ENCODE data around the gene RRAS2. TPM values are rescaled to one million over a fixed set of nuclear protein-coding genes. Genes with fewer than 3 reads are reported as not detected.

The RRAS2 gene
- total RNA-seq, 4 donors from 2014 or later, result 24.1 to 28.5 (median 25.5) TPM

DNA sequence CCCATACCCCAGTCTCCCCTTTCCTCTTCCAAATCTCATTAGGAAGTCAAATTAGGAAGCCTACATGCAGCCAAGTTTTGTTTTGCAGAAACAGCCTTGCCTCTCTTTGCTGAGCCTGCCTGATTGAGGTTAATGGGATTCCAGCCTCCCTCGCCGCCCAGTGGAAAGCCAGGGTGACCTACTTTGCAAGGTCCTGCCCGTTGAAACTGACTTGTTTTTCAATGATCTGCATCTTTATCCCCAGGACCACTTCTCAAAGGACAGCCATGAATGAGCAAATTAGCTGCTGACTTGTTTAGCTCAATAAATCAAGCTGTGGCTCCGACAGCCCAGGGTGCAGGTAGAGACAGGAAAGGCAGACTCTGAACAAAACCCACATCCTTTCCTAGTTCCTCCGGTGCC, 110.4 kb downstream of the RRAS2 start:
- 27% methylated on average over 5 of the region's 5 CpGs for WGBS
- no peak for TF ChIP-seq POLR2AphosphoS5 (IDR thresholded peaks at IDR 0.05)
- TF ChIP-seq POLR2A (IDR thresholded peaks at IDR 0.05), result no peak
- TF ChIP-seq, protein P1, sequence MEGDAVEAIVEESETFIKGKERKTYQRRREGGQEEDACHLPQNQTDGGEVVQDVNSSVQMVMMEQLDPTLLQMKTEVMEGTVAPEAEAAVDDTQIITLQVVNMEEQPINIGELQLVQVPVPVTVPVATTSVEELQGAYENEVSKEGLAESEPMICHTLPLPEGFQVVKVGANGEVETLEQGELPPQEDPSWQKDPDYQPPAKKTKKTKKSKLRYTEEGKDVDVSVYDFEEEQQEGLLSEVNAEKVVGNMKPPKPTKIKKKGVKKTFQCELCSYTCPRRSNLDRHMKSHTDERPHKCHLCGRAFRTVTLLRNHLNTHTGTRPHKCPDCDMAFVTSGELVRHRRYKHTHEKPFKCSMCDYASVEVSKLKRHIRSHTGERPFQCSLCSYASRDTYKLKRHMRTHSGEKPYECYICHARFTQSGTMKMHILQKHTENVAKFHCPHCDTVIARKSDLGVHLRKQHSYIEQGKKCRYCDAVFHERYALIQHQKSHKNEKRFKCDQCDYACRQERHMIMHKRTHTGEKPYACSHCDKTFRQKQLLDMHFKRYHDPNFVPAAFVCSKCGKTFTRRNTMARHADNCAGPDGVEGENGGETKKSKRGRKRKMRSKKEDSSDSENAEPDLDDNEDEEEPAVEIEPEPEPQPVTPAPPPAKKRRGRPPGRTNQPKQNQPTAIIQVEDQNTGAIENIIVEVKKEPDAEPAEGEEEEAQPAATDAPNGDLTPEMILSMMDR (IDR thresholded peaks at IDR 0.05), result no peak
- TF ChIP-seq EP300 (IDR thresholded peaks at IDR 0.05), result no peak
- Histone ChIP-seq H3K9me3 (no peaks in the 10 kb centered on the region), H3K27ac (no peak overlapping the region), H3K4me1 (peaks cover 8% of the 10 kb centered on the region), H3K36me3 (no peaks in the 10 kb centered on the region), H3K4me3 (no peak overlapping the region), H3K27me3 (no peaks in the 10 kb centered on the region)
- no peak for DNase-seq (ENCODE audit: low spot score in 2 of 2)

GRCh38 chr11:14245444-14245843, 113.5 kb downstream of the RRAS2 start:
- Histone ChIP-seq H3K27ac (no peak overlapping the region), H3K4me1 (peaks cover 8% of the 10 kb centered on the region), H3K9me3 (no peaks in the 10 kb centered on the region), H3K36me3 (no peaks in the 10 kb centered on the region), H3K4me3 (no peak overlapping the region), H3K27me3 (no peaks in the 10 kb centered on the region)
- 86% methylated on average over 1 of the region's 2 CpGs for WGBS
- no peak for DNase-seq (ENCODE audit: low spot score in 2 of 2)
- TF ChIP-seq EP300 (IDR thresholded peaks at IDR 0.05), result no peak
- TF ChIP-seq, protein P1 (IDR thresholded peaks at IDR 0.05), result no peak
- TF ChIP-seq POLR2AphosphoS5 (IDR thresholded peaks at IDR 0.05), result no peak
- no peak for TF ChIP-seq POLR2A (IDR thresholded peaks at IDR 0.05)

DNA sequence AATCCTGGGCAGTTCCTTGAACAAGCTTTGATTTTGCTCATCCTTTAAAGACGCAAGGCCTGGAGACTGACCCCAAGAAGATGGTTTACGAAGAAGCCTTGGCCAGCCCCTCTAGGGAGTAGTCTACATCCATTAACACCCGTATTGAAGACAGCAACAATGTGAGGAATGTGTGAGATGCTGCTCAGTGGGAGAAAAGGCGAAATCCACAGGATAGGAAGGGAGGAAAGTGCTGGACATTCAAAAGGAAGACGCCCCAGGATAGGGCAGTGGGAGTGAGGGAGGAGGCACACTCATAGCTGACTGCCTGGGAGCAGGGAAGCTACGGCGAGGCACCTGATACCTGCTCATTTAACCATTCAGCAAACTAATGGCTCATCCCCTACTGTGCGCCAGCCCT, 114.1 kb downstream of the RRAS2 start:
- Histone ChIP-seq H3K27me3 (no peaks in the 10 kb centered on the region), H3K27ac (no peak overlapping the region), H3K4me1 (peaks cover 8% of the 10 kb centered on the region), H3K4me3 (no peak overlapping the region), H3K9me3 (no peaks in the 10 kb centered on the region), H3K36me3 (no peaks in the 10 kb centered on the region)
- TF ChIP-seq POLR2AphosphoS5 (IDR thresholded peaks at IDR 0.05) (no peak), EP300 (IDR thresholded peaks at IDR 0.05) (no peak), POLR2A (IDR thresholded peaks at IDR 0.05) (no peak)
- TF ChIP-seq, protein P1 (IDR thresholded peaks at IDR 0.05), result no peak
- 91% methylated on average over 8 of the region's 8 CpGs for WGBS
- peak in 1 of 2 donors; percentile 56 for DNase-seq (ENCODE audit: low spot score in 2 of 2)

- no peaks in the 10 kb centered on the region for H3K4me1 ChIP-seq
- H3K36me3 ChIP-seq, result no peaks in the 10 kb centered on the region
- H3K27ac ChIP-seq, result no peak overlapping the region
- no peak for DNase-seq (ENCODE audit: low spot score in 2 of 2)
- WGBS, result 91% methylated on average over 4 of the region's 4 CpGs
- no peaks in the 10 kb centered on the region for H3K27me3 ChIP-seq
- no peak overlapping the region for H3K4me3 ChIP-seq
- no peaks in the 10 kb centered on the region for H3K9me3 ChIP-seq
- TF ChIP-seq EP300 (IDR thresholded peaks at IDR 0.05) (no peak), POLR2AphosphoS5 (IDR thresholded peaks at IDR 0.05) (no peak), POLR2A (IDR thresholded peaks at IDR 0.05) (no peak)
- TF ChIP-seq, protein P1 (IDR thresholded peaks at IDR 0.05), result no peak
These were observed 116.2 kb downstream of the RRAS2 start for GRCh38 chr11:14242733-14243132.

GRCh38 chr11:14242187-14242586, 116.8 kb downstream of the RRAS2 start:
- Histone ChIP-seq H3K27ac (no peak overlapping the region), H3K36me3 (no peaks in the 10 kb centered on the region), H3K9me3 (no peaks in the 10 kb centered on the region), H3K27me3 (no peaks in the 10 kb centered on the region), H3K4me1 (no peaks in the 10 kb centered on the region), H3K4me3 (no peak overlapping the region)
- no peak for DNase-seq (ENCODE audit: low spot score in 2 of 2)
- WGBS, result 87% methylated on average over 3 of the region's 4 CpGs
- TF ChIP-seq EP300 (IDR thresholded peaks at IDR 0.05) (no peak), POLR2A (IDR thresholded peaks at IDR 0.05) (no peak), POLR2AphosphoS5 (IDR thresholded peaks at IDR 0.05) (no peak)
- TF ChIP-seq, protein P1 (IDR thresholded peaks at IDR 0.05), result no peak
